SK-N-SH treated with all-trans-retinoic acid at 6 μM for 48 hours (cell line): ENCODE measurements around the gene LEAP2.

Experiments used
- ATAC-seq: fragments of 200-7000 bp; cut with Tn5 transposase; 3 replicates; pipeline ENCODE4 v1.9.1; 2020; ENCODE audit warnings: mild to moderate bottlenecking, moderate library complexity
- ARNTL ChIP-seq: fragments of 450-650 bp; formaldehyde crosslinking; IDR thresholded peaks from 2 replicates; pipeline ENCODE4 v1.5.0; 2020; ENCODE audit warnings: low read depth, mild to moderate bottlenecking, moderate library complexity, borderline replicate concordance
- CREB5 ChIP-seq: fragments of 250-450 bp; sonication (Bioruptor Pico); IDR thresholded peaks from 2 replicates; pipeline ENCODE4 v1.5.1; 2020; ENCODE audit warnings: low read depth, mild to moderate bottlenecking, moderate library complexity
- CSDC2 ChIP-seq: fragments of 250-450 bp; sonication (Bioruptor Pico); IDR thresholded peaks from 2 replicates; pipeline ENCODE4 v1.5.0; 2020; ENCODE audit warnings: mild to moderate bottlenecking, moderate library complexity
- ESRRG ChIP-seq: fragments of 250-450 bp; sonication (Bioruptor Pico); IDR thresholded peaks from 2 replicates; pipeline ENCODE4 v1.6.1; 2021; ENCODE audit warnings: mild to moderate bottlenecking
- GLIS3 ChIP-seq: fragments of 250-450 bp; sonication (Bioruptor Pico); IDR thresholded peaks from 2 replicates; pipeline ENCODE4 v1.5.0; 2020; ENCODE audit warnings: mild to moderate bottlenecking, moderate library complexity
- ISL1 ChIP-seq: fragments of 250-450 bp; sonication (Bioruptor Pico); IDR thresholded peaks from 2 replicates; pipeline ENCODE4 v2.1.2; 2022; ENCODE audit warnings: mild to moderate bottlenecking, moderate library complexity
- OSR1 ChIP-seq: fragments of 250-450 bp; sonication (Bioruptor Pico); IDR thresholded peaks from 2 replicates; pipeline ENCODE4 v1.8.0; 2022; ENCODE audit warnings: moderate library complexity, mild to moderate bottlenecking, inconsistent platforms
- PATZ1 ChIP-seq: fragments of 250-450 bp; sonication (Bioruptor Pico); IDR thresholded peaks from 2 replicates; pipeline ENCODE4 v1.8.0; 2020; ENCODE audit warnings: mild to moderate bottlenecking, moderate library complexity, borderline replicate concordance
- PPARA ChIP-seq: fragments of 250-450 bp; sonication (Bioruptor Pico); IDR thresholded peaks from 2 replicates; pipeline ENCODE4 v1.5.0; 2020; ENCODE audit warnings: mild to moderate bottlenecking, borderline replicate concordance
- RARB ChIP-seq: fragments of 250-450 bp; sonication (Bioruptor Pico); IDR thresholded peaks from 2 replicates; pipeline ENCODE4 v1.8.0; 2021; ENCODE audit warnings: mild to moderate bottlenecking, moderate library complexity
- SNAI2 ChIP-seq: fragments of 250-450 bp; sonication (Bioruptor Pico); IDR thresholded peaks from 2 replicates; pipeline ENCODE4 v1.5.0; 2020; ENCODE audit warnings: mild to moderate bottlenecking, moderate library complexity
- TCF4 ChIP-seq: fragments of 250-450 bp; sonication (Bioruptor Pico); IDR thresholded peaks from 2 replicates; pipeline ENCODE4 v1.8.0; 2021; ENCODE audit warnings: mild to moderate bottlenecking, moderate library complexity, borderline replicate concordance
- TOX ChIP-seq: fragments of 250-450 bp; sonication (Bioruptor Pico); IDR thresholded peaks from 2 replicates; pipeline ENCODE4 v1.8.0; 2021; ENCODE audit warnings: mild to moderate bottlenecking, moderate library complexity, borderline replicate concordance
- TSHZ2 ChIP-seq: fragments of 250-450 bp; sonication (Bioruptor Pico); IDR thresholded peaks from 2 replicates; pipeline ENCODE4 v1.5.0; 2020; ENCODE audit warnings: mild to moderate bottlenecking, moderate library complexity
- ZC3H10 ChIP-seq: fragments of 250-450 bp; sonication (Bioruptor Pico); IDR thresholded peaks from 2 replicates; pipeline ENCODE4 v1.5.1; 2021; ENCODE audit warnings: mild to moderate bottlenecking, moderate library complexity
- ZFP3 ChIP-seq: fragments of 250-450 bp; sonication (Bioruptor Pico); IDR thresholded peaks from 2 replicates; pipeline ENCODE4 v1.5.0; 2020; ENCODE audit warnings: mild to moderate bottlenecking, moderate library complexity
- ZNF70 ChIP-seq: fragments of 450-650 bp; formaldehyde crosslinking; IDR thresholded peaks from 2 replicates; pipeline ENCODE4 v1.5.0; 2020; ENCODE audit warnings: mild to moderate bottlenecking, moderate library complexity
- ZNF8 ChIP-seq: fragments of 450-650 bp; formaldehyde crosslinking; IDR thresholded peaks from 2 replicates; pipeline ENCODE4 v1.5.0; 2020; ENCODE audit warnings: mild to moderate bottlenecking, moderate library complexity
- TF ChIP-seq, protein P1 (sequence below): fragments of 250-450 bp; sonication (Bioruptor Pico); IDR thresholded peaks from 2 replicates; pipeline ENCODE4 v1.5.1; 2021; ENCODE audit warnings: mild to moderate bottlenecking, moderate library complexity

LEAP2 gene

DNA sequence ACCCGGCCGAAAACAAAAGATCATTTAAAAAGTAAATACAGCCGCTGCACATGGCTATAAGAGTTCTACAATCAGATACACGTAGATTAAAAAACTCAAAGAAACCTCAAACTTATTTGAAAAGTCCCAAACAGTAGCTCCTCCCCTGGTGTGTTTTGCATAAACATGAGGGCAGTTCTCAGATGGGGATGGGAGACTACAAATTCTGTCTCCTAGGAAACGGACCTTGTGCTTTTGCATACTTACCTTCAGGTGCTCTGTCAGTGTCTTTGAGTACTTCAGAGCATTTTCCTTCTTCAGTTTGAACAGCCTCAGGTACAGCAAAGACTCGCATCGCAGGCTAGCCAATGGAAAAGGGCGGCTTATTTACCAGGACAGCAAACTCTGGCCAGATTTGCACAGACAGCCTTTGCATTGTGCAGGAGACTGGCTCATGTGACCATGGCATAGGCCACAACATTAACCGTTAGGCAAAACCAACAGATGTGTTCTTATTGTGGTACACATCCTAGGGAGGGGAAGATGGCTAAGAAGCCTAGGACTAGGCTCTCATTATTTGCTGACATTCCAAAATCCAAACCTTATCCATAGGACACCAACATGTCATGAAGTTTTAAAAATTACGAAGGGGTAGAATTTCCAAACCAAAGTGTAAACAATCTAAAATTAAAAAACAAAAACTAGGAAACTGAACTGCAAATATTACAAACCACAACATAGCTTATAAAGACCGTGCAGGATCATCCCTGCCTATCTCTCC lies 12.8 kb downstream of the LEAP2 start:
- TF ChIP-seq ZC3H10 = no peak
- TF ChIP-seq, all 23 proteins: peak for 0

GRCh38 chr5:132887283-132887682 lies 13.8 kb downstream of the LEAP2 start:
- ATAC-seq = no peak
- TF ChIP-seq CREB5 (CRISPR knock-in tag) (no peak), PPARA (CRISPR knock-in tag) (no peak), ARNTL (CRISPR knock-in tag) (no peak), ZNF8 (CRISPR knock-in tag) (no peak), RARB (CRISPR knock-in tag) (no peak), CSDC2 (no peak), PATZ1 (CRISPR knock-in tag) (no peak), ISL1 (CRISPR knock-in tag) (no peak), ZC3H10 (no peak), ESRRG (CRISPR knock-in tag) (no peak), OSR1 (CRISPR knock-in tag) (no peak), SNAI2 (no peak), GLIS3 (CRISPR knock-in tag) (no peak), TCF4 (CRISPR knock-in tag) (no peak), TSHZ2 (no peak), ZFP3 (CRISPR knock-in tag) (no peak)
- TF ChIP-seq, protein P1, sequence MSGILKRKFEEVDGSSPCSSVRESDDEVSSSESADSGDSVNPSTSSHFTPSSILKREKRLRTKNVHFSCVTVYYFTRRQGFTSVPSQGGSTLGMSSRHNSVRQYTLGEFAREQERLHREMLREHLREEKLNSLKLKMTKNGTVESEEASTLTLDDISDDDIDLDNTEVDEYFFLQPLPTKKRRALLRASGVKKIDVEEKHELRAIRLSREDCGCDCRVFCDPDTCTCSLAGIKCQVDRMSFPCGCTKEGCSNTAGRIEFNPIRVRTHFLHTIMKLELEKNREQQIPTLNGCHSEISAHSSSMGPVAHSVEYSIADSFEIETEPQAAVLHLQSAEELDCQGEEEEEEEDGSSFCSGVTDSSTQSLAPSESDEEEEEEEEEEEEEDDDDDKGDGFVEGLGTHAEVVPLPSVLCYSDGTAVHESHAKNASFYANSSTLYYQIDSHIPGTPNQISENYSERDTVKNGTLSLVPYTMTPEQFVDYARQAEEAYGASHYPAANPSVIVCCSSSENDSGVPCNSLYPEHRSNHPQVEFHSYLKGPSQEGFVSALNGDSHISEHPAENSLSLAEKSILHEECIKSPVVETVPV (CRISPR knock-in tag) = no peak
- TF ChIP-seq, all 23 proteins: peak for 0

More for the DNA sequence above, 12.8 kb downstream of the LEAP2 start:
- no peak for ATAC-seq

- no peak for ATAC-seq
- no peak for TF ChIP-seq ZFP3 (CRISPR knock-in tag)
- TF ChIP-seq ARNTL (CRISPR knock-in tag) = no peak
- TF ChIP-seq ISL1 (CRISPR knock-in tag) = no peak
Observed at GRCh38 chr5:132889501-132889900, 16.0 kb downstream of the LEAP2 start.

DNA sequence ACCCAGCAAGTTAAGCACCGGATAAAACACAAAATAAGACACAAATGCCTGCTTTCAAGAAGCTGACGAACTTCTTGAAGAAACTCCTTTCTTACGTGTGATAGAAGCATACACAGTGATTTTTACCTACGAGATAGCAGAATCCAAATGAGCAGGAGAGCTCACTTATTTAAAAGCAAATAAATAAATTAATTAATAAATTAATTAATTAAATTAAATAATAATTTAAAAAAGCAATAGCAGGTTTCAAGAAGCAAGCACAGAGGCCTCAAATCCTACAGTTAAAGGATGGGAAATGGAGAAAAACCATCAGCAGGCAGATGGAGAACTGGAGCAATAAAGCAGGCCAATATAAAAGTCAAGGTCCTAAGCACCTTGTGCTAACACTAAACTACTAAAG lies 17.3 kb downstream of the LEAP2 start:
- no peak for TF ChIP-seq OSR1 (CRISPR knock-in tag)
- TF ChIP-seq TOX (CRISPR knock-in tag) = no peak
- TF ChIP-seq CSDC2 = no peak
- TF ChIP-seq, all 23 proteins: peak for 0
- no peak for ATAC-seq

GRCh38 chr5:132895719-132896305 lies 22.3 kb downstream of the LEAP2 start:
- no peak; the same call in 2 of the 3 replicates for ATAC-seq
- TF ChIP-seq ESRRG (CRISPR knock-in tag) (no peak), CREB5 (CRISPR knock-in tag) (no peak), ZNF70 (no peak), PPARA (CRISPR knock-in tag) (no peak), TSHZ2 (no peak), GLIS3 (CRISPR knock-in tag) (no peak), PATZ1 (CRISPR knock-in tag) (no peak), CSDC2 (no peak)
